ENCODE data around the gene PSTPIP2.

DNA sequence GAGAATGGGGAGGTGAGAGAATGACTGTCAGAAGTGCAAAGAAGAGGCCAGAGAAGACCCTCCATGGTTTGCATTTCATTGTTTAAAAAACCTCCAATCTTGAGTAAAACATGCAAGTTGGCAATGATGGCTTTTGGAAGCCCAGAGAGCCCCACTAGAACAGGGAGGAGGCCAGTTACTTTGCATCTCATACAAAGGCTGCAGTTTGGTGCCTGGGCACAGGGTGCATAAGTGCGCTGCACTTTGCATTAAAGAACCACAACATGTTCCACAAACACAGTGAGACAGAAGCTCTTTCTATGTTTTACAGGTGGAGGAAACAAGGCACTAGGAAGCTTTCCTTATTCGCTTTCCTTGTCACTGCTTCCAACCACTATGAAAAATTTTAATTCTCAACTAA is 25.4 kb downstream of the PSTPIP2 start:
- TF ChIP-seq, protein P1, sequence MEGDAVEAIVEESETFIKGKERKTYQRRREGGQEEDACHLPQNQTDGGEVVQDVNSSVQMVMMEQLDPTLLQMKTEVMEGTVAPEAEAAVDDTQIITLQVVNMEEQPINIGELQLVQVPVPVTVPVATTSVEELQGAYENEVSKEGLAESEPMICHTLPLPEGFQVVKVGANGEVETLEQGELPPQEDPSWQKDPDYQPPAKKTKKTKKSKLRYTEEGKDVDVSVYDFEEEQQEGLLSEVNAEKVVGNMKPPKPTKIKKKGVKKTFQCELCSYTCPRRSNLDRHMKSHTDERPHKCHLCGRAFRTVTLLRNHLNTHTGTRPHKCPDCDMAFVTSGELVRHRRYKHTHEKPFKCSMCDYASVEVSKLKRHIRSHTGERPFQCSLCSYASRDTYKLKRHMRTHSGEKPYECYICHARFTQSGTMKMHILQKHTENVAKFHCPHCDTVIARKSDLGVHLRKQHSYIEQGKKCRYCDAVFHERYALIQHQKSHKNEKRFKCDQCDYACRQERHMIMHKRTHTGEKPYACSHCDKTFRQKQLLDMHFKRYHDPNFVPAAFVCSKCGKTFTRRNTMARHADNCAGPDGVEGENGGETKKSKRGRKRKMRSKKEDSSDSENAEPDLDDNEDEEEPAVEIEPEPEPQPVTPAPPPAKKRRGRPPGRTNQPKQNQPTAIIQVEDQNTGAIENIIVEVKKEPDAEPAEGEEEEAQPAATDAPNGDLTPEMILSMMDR (IDR thresholded peaks at IDR 0.05): no peak
- no peak for TF ChIP-seq POLR2A (IDR thresholded peaks at IDR 0.05)

All from right lobe of liver (tissue), 4 donors.